ENCODE measurements around the gene FAM193A.
"Not testable (repeated sequence)": the region's sequence is repeated elsewhere in the genome, so short reads cannot be mapped to it uniquely, and the experiment has no call there.

The FAM193A gene

DNA sequence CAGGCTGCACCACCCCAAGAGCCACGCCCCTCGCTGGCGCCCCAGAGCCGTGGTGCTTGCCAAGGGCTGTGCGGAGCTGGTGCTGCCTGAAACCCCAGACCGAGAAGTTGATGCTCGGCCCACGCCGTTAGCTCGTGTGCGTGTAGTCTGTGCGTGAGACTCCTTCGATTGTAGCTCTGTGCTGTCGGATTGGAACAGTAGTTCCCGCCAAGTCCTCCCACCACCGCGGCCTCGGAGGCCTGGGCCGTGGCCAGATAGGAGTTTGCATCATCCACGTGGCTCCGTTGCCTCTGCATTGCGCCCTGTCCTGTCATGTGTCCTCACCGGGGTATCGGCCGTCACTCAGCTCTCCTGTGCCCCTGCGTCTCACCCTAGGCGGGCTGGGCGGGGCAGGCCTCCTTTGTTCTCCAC, 195.5 kb downstream of the FAM193A start:
- no peak for DNase-seq

DNA sequence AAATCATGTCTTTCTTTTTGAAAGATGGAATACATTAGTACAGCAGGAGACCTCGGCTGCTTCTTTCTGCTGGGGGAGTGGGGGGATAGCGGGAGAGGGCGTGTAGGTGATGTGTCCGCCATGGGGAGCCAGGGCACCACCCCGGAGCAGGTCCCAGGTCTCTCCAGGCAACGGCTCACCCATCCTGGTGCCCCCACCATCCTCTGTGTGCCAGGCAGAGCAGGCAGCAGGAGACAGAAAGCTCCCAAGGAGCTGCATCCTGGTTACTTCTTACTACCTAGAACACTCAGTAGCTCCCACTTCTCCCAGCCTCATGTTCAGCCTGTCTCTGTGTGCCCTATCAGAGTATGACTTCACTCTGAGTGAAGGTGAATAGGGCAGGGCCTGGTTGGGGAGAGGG, 196.1 kb downstream of the FAM193A start:
- no peak for DNase-seq

DNA sequence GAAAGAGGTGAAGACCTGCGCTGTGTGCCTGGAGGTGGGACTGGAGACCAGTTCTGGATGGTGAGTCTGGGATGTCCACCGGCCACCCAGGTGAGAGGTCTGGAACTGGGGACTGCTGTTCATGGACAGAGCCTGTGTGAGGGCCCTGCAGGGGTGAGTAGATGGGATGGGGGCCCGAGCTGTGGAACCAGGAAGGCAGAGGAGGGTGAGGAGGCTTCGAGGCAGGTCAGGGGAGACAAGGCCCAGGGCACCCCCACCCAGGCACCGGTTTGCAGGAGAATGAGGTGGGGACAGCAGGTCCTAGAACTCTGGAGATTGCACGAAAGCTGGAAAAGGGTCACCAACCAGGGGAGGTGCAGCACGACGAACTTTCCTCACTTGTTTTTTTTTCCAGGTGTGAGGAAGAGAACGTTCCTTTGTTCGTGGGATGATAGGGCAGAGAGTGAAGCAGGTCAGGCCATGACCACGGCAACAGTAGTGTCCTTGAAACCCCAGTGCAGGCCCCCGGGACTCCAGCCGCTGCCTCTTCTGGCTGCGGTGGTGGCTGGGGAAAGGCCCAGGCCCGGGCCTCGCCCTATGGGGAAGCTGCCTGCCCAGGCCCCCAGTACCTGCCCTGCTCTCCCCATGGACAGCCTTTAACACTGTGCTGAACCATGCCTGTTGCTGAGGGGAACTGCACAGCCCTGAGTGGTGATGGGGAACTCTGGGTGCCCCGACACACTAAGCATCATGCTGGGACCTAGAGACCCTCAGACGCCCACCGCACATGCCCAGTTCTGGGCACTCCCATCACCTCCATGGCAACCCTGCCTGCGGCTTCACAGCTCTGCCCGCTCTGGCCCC, 196.8 kb downstream of the FAM193A start:
- no peak for DNase-seq

DNA sequence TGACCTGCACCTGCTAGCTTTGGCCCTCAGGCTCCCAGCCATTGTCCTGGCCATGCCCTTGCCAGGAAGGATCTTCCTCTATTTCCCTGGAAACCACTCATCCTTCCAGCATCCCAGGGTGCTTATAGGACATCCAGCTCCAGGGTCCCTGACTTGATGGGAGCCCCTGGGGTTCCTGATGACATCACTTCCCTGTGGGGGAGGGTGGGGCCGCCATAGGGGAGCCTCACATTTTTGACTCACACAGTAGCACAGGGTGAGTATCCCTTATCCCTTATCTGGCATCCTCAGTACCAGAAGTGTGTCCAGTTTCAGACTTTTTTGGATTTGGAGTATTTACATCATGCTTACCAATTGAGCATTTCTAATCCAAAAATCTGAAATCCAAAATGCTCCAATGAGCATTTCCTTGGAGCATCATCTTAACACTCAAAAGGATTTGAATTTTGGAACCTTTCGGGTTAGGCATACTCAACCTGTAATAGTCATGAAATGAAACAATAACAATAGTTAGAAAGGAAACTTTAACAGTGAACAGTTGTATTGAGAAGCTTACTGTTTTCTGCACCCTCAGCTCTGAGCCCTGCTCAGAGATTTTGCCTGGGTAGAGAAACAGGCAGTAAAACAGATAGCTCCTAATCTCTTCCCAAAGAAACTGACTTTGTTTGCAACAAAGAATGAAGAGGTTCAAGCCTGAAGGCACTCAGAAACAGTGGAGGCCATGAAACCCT, 197.6 kb downstream of the FAM193A start:
- DNase-seq: no peak

DNA sequence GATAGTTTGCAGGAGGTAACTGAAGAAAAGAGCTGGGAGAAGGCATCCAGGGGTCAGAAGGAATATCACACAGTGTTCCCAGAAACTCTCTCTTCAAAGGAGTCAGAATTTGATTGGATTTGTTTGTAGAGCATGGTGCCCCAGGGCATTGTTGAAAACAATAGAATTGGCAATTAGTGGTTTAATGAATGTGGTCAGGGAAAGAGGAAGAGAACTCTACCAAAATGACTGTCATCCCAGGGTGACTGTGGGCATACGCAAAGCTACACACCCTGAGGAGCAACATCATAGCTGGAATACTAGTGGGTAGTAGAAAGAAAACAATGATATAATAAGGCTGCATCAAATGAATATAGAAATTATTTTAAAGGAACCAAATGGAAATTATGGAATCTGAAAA, 198.2 kb downstream of the FAM193A start:
- no peak for DNase-seq

DNA sequence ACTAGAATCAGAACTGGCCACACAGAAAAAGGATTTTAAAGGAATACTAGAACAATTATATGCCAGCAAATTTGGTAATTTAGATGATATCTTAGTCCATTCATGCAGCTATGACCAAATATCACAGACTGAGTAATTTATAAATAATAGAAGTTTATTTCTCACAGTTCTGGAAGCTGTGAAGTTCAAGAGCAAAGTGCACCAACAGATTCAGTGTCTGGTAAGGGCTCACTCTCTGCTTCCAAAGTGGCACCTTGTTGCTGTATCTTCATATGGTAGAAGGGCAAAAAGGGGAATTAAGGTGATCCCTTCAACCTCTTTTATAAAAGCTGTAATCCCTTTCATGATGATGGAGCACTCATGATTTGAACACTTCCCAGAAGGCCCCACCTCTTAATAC, 199.4 kb downstream of the FAM193A start:
- DNase-seq: no peak

DNA sequence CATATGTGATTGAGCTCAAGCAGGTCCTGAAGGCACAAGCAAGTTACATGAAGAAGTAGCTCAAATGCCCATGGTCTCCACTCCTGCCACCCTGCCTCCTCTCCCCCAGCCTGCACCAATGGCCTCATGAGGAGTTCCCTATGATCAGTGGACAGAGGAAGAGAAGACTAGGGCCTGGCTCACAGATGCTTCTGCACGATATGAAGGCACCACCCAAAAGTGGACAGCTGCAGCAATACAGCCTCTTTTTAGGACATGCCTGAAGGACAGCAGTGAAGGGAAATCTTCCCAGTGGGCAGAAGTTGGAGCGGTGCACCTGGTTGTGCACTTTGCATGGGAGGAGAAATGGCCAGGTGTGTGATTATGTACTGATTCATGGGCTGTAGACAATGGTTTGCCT, 201.8 kb downstream of the FAM193A start:
- not testable (repeated sequence) for DNase-seq

DNA sequence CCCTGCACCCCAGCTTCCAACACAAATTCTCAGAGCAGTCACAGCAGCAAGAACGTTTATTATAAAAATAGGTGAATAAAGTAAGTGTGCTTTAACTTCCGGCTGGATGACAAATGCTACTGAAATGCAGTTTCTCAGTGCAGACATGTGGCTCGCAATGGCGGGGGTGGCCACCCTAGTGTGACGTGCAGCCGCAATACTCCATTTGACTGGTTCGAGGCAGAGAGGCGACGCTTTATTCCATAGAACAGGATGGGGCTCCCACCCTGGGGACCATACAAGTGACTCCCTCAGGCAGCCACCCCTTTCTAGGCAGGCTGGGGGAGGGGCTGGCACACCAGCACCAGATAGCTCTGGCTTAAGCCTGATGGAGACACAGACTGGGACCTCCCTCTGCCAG, 205.2 kb downstream of the FAM193A start:
- no peak for DNase-seq

DNA sequence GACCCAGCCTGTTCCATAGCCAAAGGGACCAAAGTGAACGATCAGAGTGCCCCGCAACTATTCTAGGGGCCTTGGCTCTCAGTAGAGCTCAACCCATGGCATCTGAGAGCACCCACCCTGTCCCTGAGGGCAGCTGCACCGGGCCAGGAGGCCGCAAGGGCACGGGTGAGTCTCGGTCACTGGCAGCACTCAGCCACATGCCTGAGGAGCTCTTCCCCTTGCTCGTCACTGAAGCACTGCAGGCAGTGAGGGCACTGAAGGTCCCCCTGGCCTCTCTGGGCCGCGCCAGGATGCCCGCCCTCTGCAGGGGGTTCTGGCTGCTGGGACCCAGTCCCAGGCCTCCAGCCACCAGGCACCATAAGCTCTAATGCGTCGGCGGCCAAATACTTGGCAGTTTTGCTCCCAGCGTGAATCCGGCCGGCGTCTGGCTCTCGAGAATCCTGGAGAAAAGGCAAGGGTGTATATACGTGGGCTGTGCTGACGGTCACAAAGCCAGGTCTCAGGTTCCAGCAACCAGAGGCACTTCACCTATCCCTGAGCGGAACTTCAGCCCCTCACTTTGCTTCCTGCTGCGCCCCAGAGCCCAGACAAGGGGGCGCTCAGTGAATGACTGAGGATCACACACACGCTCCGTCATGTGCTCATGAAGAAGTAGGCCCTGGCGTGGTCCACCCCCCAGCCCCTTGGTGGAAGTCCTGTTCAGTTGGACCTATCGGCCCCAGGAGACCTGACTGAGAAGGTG, 205.8 kb downstream of the FAM193A start:
- no peak for DNase-seq

DNA sequence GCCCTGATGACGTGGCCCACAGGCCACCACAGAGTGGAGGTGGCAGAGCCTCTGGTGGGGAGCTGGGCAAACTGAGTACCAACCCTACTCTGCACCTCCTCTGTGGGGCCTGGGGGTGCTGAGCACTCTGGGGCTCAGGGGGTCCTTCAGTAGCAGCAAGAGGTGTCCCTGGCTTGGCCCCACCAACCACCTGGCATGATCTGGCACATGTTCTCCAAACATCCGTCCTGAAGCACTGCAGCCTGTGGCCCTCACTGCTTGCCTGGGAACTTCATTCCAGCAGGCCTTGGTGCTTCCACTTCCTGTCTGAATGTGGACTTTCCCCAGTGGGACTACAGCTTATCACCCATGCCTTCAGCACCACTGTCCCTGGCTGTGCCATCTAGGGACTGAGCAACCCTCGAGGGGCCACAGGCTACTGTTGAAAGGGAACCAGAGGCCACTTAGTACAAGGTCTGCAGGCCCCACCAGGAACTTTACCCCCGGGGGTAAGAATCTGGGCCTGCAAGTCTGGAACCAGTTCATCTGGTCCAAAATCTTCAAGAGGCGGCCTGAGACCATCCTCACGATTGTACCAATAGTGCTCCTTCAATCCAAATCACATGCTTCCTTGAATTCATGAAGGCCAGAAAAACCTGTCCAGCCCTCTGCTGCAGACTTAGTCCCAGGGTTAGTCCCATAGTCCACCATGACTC, 206.5 kb downstream of the FAM193A start:
- no peak for DNase-seq

DNA sequence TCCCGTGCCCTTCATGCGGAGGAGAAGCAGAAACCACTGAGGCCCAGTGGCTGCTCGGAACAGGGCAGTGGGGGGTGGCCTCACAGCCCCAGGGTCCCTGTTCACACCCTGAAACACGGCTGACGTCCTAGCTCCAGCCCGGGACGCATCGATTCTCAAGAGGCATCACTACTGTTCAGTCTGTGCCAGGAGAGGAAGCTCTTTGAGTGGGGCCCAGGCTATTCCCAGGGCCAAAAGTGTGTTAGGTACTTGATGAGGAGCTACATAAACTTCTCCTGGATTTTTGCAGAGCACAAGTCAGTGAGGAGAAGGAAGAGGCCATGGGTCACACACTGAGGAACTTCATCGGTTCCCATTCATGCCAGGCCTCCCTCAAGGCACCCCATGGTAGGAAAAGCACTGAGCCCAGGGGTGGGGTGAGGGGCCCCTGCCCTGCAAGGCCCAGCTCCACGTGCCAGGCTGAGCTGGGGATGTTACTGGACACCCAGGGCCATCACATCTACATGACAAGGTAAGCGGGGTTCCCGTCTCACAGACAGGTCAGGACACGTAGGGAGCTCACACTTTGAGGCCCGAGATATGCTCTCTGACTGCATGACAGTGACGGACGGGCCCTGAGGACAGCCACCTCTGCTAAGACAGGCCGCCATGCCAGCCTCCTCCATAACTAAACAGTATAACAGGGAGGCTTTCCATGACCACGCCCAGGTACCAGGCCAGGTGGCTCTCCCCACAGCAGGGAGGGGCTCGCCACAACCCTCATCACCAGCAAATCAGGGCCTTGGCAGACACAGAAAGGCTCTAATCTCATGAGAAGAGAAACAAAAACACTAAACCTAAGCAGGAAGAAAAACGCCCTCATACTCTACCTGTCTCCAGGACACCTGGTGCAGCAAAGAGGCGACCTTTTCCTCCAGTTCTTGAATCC, 207.3 kb downstream of the FAM193A start:
- DNase-seq: no peak

DNA sequence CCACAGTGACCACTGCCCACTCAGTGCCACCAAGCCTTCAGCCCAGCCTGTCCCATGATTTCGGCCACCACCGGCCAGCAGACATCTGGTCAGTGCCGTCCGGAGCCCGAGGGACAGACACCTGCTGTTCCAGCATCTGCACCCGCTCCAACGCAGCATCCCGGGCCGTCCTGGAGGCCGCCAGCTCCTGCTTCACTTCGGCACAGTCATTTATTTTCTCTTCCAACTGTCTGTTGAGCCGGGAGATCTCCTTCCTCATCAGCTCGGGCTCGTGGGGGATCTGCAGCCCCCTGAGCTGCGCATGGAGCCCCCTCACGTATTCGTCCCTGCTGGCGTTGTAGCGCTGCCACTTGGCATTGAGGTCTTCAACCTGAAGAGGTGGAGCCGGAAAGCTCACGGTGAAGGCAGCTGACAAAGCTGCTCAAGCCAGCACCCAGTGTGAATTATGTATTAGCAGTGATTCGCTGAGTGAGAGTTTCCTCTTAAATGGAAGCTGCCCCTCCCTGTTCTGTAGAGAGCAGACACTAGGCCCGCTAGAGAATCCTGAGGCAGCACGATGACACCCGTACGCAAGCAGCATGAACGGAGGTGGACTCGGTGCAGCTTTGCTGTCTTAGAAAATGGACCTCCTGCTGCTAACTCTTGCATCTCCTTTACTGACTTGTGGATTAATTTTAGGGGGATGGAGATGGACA, 208.3 kb downstream of the FAM193A start:
- no peak for DNase-seq

DNA sequence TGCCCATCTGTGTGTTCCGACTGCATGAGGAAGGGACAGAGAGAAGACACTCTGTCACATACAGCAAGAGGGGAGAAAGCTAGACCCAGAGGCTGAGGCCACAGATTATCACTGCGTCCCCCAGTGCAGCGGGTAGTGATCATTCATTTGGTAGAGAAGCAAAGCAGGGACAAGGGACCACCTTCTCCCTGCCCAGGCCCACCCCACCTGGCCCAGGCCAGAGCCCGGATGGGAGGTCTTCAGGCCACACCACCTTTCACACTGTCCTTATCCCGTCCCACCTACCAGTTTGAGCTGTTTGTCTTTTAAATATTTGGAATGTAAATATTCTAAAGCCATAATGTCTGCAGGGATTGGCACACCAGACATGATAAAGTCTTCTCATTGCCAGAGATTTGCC, 209.1 kb downstream of the FAM193A start:
- no peak for DNase-seq

DNA sequence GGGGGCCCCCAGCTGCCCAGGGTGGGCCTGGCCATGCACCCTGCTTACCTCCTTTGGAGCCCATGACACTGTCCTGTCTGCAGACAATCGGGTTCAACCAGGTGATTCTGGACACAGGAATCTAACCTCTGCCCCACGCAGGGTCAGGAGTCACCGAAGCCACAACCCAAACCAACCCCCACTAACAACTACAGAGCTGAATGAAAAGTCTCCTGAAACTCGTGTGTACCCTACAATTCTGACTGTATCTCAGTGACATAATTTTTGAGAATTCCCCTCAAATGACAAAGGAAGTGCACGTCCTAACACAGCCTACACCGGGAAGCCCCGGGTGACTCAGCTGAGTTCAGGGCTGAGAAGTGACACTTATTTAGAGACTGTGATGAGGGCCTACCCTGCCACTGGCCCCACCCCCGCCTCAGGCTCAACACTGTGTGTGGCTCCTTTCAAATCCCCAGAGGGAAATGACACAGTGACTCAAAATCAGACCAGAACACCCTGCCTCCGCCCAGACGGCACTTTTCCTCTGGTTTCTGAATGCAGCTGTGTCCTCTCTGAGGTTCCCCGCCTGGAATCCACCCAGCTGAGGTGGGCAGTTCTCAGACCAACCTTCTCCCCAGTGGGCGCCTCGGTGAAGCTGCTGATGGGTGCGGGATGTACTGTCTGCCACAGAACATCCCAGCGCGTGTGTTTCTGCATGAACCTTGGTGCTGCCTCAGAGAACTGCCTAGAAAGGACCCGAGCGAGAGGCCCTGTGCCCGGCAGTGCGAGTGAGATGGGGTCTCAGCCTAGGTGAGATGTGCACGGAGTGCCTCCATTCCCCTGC, 209.7 kb downstream of the FAM193A start:
- DNase-seq: peak; percentile 62 to 96

DNA sequence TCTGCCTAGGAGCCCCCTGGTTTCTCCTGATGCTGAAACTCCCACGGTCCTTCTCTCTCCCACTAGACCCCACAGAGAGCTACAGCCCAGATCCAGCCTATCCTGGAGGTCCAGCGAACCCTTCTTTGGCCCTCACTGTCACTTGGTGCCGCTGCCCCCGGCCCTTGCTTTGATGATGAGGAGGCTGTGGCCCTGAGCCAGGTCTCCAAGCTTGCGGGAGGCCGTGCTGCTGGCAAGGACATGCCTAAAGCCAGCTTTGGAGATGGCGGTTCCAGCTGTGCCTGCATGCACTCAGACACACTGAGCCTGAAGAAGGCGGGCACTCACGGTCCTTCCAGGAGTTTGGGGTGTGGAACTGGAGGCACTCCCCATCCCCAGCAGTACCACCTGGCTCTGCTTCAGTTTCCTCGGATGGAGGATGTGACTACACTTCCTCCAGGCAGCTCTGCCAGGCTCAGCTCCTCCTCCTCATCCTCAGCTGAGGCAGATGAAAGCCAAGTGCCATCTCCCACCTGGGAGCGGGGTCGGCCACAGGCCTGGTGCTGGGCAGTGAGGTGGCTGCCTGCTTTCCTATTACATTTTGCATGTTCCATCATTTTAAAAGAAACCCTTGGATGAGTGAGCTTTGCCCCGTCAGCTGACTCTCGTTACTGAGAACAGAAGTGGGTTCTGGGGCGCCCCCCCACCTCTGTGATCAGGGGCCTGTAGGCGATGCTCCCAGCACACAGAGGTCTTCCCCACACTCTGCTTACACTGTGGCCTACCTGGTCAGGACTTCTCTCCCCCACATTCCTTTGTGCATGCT, 210.6 kb downstream of the FAM193A start:
- DNase-seq: no peak

DNA sequence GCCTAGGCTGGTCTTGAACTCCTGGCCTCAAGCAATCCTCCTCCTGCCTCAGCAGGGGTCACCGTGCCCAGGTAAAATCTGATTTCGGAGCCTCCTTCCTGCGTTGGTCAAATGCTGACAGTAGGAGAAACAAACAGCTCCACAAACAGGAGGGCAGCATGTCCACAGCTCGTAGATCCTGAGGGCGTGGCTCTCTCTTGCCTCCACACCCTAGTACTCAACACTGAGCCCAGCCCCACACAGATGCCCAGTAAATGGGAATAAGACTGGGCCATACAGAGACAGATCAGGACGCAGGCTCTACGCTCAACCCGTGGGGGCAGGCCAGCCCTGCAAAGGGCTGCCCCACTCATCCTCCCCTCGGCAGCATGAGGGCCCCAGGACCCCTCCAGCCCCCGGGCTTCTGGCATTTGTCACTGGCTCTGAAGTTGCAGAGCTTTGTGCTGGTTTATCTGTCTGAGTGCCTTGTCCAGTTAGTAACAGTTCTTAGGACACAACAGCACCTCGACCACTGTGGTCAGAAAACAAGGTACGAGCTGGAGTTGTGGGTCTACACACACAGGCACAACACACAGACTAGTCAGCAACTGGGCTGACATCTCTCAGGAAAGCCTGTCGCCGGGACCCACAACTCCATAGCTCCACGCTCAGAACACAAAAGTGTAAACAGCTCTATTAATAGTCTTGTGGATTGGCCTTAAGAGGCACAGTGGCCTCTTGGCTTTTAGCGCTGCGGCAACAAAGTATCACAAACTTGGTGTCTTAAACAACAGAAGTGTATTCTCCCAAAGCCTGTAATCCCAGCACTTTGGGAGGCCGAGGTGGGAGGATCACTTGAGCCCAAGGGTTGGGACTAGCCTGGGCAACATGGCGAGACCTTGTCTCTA, 214.5 kb downstream of the FAM193A start:
- DNase-seq: no peak

DNA sequence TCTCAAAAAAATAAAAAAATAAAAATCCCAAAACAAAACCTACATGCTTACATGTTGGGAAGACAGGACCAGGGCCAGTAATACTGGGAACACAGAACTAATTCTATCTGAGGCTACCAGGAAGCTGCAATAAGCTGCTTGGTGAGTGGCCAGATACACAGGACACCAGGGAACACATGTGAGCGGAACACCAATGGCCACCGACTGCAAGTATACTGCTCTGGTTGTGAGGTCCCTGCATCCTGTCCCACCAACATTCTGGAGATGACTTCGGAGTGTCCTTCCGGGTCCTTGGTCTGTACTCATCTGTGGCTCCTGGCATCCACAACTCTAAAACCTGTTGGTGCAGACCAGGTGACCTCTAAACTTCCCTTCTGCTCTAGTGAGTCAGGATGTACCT, 217.0 kb downstream of the FAM193A start:
- DNase-seq: no peak
